ENCODE measurements around the gene PEX11B.
A peak's percentile ranks its signal among the peaks of the same experiment; 100 is the strongest.

PEX11B gene

DNA sequence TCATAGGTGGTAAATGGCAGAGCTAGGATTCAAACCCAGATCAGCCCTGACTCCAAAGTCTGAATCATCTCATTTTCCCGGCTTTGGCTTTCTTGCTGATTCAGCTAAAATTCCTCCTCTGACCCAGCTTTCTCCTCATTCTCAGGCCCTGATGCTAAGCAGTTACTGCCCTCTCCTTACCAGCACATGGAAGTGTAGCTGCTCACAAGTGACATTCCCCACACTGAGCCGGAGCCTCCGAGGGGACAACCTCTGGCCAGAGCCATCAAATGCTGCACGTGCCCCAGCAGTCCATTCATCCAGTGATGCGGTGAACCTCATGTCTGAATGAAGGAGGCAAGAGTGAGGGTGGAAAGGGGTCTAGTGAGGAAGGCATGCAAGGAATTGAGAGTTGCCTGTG lies 19.8 kb downstream of the PEX11B start:
- DNase-seq (ENCODE audit: low spot score in 2 of 2): no peak
- H3K4me3 Mint-ChIP-seq: no peak overlapping the region
- no peak for ATAC-seq
- H3K9me3 Mint-ChIP-seq: no peaks in the 10 kb centered on the region
- H3K4me1 Mint-ChIP-seq: no peaks in the 10 kb centered on the region
- H3K27ac Mint-ChIP-seq: no peak overlapping the region
- no peaks in the 10 kb centered on the region for H3K36me3 Mint-ChIP-seq

DNA sequence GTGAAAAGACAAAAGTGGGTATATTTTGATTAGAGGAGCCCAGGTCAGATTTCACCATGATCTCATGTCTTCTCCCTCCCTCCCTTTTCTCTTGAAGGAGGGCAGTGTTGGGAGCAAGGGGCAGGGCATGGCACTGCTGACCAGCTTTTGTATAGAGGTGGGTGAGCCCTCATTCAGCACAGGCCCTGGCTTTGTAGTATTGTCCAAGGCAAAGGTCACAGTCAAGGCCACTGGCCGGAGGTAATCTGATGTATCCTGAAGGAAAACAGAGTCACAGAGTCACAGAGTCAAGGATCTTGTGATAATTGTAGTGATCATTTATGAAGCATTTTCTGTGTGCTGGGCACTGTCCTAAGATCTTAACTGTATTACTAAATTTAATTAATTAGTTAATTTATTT lies 20.5 kb downstream of the PEX11B start:
- H3K9me3 Mint-ChIP-seq: no peaks in the 10 kb centered on the region
- no peaks in the 10 kb centered on the region for H3K36me3 Mint-ChIP-seq
- no peaks in the 10 kb centered on the region for H3K4me1 Mint-ChIP-seq
- DNase-seq (ENCODE audit: low spot score in 2 of 2) (no peak), ATAC-seq (no peak)
- H3K4me3 Mint-ChIP-seq: no peak overlapping the region
- H3K27ac Mint-ChIP-seq: no peak overlapping the region

DNA sequence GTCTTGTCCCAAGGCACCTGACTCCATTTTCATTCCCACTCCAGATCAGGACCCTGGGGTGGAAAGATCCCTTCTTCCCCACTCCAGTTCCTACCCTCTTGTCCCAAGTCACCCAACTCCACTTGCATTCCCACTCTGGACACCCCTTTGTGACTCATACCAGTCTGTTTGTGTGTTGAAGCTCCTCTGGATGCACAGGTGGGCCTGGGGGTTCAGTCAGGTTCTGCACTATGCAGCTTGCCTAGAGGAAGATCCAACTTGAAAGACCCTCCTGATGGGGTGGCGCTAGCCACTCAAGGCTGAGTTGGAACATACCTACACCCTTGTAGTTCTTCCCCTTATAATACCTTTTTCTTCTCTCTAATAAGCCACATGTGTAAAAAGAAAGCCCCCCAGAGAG lies 23.0 kb downstream of the PEX11B start:
- H3K27ac Mint-ChIP-seq: no peak overlapping the region
- H3K4me1 Mint-ChIP-seq: no peaks in the 10 kb centered on the region
- no peak for DNase-seq (ENCODE audit: low spot score in 2 of 2)

DNA sequence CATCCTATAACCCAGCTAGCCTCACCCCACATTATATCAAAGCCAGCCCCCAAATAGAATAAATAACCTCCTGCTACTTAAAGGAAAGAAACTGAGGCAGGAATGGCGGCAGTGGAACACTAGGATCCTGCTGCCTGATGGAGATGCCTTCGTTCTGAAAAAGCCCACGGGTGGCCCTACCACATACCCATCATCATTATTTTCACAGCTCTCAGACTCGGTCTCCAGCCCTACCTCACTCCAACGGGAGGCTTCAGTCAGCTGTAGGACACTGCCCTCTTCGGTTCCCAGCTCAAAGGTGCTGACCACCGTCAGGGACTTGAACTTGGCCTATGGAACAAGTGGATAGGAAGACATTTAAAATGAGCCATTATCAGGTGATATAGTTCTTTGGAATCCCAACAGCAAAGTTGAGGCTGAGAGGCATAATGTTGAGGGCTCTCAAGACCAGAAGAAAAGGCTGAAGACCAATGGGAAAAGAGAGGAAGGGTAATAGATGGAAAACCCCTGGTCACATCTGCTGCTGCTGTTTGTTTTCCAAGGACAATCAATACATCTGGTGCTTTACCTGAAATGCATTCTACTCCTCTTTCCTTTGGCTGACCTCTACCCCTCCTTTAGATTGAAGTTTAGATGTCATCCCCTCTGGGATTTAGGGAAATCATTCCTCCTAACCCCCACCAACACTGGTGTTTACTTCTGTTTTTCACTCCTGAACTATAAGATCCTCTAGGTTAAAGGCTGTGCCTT lies 25.0 kb downstream of the PEX11B start:
- Mint-ChIP-seq H3K9me3 (no peaks in the 10 kb centered on the region), H3K4me3 (no peak overlapping the region), H3K36me3 (no peaks in the 10 kb centered on the region), H3K4me1 (no peaks in the 10 kb centered on the region), H3K27ac (no peak overlapping the region)
- ATAC-seq: no peak
- no peak for DNase-seq (ENCODE audit: low spot score in 2 of 2)

More for the DNA sequence above, 23.0 kb downstream of the PEX11B start:
- H3K4me3 Mint-ChIP-seq: no peak overlapping the region
- no peaks in the 10 kb centered on the region for H3K9me3 Mint-ChIP-seq
- no peak for ATAC-seq
- H3K36me3 Mint-ChIP-seq: no peaks in the 10 kb centered on the region

DNA sequence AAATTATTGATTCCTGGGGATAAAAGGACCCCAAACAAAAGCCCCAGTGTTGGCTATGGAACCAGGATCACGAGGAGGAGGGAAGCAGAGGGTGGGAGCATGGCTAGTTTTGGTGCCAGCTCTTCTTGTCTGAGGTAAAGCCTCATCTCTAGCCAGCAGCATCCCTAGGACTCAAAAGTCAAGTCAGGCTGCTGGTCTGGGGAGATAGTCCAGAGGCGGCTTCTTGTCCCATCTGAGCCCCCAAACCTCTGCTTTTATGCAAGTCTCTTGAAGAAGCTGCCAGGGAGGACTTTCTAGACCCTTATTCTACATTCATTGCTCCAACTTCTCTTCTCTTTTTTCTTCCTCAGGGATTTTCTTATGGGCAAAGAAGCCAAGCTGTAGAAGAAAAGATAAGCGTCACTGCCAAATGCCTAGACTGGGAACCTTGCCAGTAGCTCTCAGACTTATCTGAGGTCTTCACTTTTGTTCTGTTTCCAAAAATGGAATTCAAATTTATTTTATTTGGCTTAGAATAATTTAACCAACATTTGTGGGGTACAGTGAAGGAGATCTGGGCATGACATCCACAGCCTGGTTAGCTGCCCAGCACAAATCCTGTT lies 25.9 kb downstream of the PEX11B start:
- Mint-ChIP-seq H3K9me3 (no peaks in the 10 kb centered on the region), H3K36me3 (no peaks in the 10 kb centered on the region), H3K4me1 (no peaks in the 10 kb centered on the region), H3K27ac (no peak overlapping the region), H3K4me3 (no peak overlapping the region)
- DNase-seq (ENCODE audit: low spot score in 2 of 2) (no peak), ATAC-seq (no peak)

DNA sequence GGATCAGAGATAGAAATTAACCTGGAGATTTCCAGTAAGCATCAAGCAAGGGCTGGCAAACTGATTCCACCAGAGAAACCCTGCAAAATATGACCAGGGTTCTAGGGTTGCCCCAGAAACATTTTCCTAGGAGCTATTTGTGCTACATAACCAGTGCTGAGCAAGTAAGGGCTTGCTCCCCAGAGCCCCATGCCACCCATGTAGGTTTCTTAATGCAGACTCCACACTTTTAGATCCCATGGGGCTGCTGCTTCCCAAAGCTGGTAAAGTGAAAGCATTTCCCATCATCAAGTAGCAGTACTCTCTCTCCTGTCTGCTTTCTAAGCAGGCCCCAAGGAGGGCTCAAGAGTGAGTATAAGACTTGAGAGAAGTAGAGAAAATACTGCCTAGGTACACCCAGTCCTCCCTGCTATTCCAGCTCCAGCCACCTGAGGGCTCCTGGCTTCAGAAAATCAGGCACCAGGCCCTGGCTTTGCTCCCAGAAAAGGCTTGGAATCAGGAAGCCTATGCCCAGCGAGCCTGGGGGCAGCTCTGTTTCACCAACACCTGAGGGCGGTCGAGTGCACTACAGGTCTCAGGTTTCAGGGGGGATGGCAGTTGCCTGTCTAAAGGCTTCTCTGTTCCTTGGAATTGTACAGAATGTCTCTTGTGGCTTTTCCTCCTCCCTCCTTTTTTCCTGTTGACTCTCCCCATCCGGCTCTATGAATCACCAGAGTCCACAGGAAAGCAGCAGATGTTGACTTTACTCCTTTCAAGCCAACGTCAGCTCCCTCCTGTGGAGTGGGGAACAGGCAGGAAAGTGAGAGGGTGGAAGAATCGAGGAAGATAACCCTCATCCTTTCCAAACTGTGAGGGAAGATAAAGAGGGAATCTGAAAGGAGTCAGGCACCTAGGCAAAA lies 26.7 kb downstream of the PEX11B start:
- Mint-ChIP-seq H3K36me3 (no peaks in the 10 kb centered on the region), H3K4me3 (no peak overlapping the region), H3K27ac (no peak overlapping the region), H3K9me3 (no peaks in the 10 kb centered on the region), H3K4me1 (no peaks in the 10 kb centered on the region)
- ATAC-seq: peak; percentile 74
- DNase-seq (ENCODE audit: low spot score in 2 of 2): peak; percentile 36 to 68

DNA sequence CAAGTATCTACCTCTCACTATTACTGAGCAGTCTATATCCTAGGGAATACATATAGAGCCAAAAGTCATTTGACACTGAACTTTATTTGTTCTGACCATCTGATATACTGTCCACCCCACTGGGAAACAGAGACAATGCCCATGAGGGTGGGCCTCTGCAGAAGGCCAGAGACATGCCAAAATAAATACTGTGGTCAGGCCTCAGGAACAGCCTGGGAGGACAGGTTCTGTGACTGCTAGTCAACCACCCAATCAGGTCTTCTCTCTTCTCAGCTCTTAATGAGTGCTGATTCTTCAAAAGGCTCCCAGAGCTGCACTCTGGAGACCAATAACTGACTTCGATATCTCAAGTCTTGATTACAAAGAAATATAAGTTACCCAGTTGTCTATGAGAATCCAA lies 27.4 kb downstream of the PEX11B start:
- ATAC-seq (no peak), DNase-seq (ENCODE audit: low spot score in 2 of 2) (no peak)
- Mint-ChIP-seq H3K27ac (no peak overlapping the region), H3K4me1 (no peaks in the 10 kb centered on the region), H3K9me3 (no peaks in the 10 kb centered on the region), H3K36me3 (no peaks in the 10 kb centered on the region), H3K4me3 (no peak overlapping the region)

DNA sequence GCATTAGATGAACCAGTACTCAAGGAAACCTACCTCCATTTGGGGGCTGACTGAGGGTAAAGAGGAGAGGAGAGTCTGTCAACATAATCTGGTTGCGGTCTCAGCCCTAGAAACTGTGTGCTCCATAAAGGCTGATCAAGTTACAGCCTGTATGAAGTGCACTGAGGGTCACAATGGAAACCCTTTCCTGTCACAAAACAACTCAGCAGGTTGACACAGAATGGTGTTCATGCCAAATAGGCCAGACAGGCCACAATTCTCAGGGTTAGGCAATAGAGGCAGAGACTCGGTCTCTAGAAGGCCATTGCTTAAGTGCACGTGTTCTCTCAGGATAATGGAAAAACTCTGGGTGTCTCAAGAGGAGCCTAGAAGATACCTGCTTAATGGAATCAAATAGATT lies 28.8 kb downstream of the PEX11B start:
- ATAC-seq: no peak
- no peak overlapping the region for H3K27ac Mint-ChIP-seq
- no peaks in the 10 kb centered on the region for H3K9me3 Mint-ChIP-seq
- H3K4me1 Mint-ChIP-seq: peaks cover 10% of the 10 kb centered on the region
- no peaks in the 10 kb centered on the region for H3K36me3 Mint-ChIP-seq
- DNase-seq (ENCODE audit: low spot score in 2 of 2): no peak
- no peak overlapping the region for H3K4me3 Mint-ChIP-seq

DNA sequence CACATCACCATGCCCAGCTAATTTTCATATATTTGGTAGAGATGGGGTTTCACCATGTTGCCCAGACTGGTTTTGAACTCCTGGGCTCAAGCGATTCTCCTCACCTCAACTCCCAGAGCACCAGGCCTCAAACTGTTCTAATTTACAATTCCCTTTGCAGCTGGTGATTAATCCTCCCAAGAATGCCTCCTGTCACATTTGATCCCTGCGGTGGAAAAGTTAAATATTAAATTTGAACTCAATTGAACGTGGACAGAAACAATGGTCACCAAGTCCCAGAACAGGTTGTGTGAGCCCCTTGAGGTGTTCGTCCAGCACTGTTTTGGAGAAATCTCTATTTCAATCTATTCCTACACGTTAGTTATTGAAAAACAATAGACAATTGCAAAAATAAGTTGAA lies 30.9 kb downstream of the PEX11B start:
- DNase-seq (ENCODE audit: low spot score in 2 of 2): no peak
- Mint-ChIP-seq H3K27ac (no peak overlapping the region), H3K4me1 (peaks cover 12% of the 10 kb centered on the region), H3K9me3 (no peaks in the 10 kb centered on the region), H3K36me3 (no peaks in the 10 kb centered on the region), H3K4me3 (no peak overlapping the region)
- no peak for ATAC-seq

DNA sequence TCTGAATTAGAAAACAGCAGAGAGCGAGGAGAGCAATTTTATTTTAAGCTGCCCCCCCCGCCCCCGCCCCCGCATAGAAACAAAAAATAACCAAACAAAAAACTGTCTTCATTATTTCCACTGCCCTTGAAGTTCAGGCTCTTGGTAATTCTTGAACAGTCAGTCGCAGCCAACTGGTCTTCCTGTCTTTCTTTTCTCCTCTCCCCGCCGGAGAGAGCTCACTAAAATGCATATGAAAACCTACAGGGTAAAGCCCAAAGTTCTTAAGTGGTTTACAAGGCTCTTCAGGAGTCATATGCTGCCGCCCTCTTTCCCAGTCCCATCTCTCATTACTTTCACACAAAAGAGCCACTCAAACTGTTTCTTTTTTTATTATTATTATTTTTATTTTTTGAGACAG lies 31.7 kb downstream of the PEX11B start:
- Mint-ChIP-seq H3K4me1 (peaks cover 12% of the 10 kb centered on the region), H3K27ac (no peak overlapping the region), H3K36me3 (no peaks in the 10 kb centered on the region), H3K4me3 (peak overlapping the region; percentile 72), H3K9me3 (no peaks in the 10 kb centered on the region)
- no peak for DNase-seq (ENCODE audit: low spot score in 2 of 2)
- ATAC-seq: no peak

DNA sequence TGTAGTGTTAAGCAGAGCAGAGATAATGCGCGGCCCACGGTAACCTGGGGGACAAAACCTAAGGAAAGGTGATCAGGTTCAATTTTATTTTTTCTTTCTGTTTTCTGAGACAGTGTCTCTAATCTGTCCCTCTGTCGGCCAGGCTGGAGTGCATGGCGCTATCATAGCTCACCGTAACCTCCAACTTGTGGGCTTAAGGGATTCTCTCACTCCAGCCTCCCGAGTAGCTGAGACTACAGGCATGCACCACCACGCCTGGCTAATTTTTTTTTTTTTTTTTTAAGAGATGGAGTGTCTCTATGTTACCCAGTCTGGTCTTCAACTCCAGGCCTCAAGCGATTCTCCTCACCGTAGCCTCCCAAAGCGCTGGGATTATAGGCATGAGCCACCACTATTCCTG lies 32.1 kb downstream of the PEX11B start:
- H3K36me3 Mint-ChIP-seq: no peaks in the 10 kb centered on the region
- ATAC-seq: no peak

DNA sequence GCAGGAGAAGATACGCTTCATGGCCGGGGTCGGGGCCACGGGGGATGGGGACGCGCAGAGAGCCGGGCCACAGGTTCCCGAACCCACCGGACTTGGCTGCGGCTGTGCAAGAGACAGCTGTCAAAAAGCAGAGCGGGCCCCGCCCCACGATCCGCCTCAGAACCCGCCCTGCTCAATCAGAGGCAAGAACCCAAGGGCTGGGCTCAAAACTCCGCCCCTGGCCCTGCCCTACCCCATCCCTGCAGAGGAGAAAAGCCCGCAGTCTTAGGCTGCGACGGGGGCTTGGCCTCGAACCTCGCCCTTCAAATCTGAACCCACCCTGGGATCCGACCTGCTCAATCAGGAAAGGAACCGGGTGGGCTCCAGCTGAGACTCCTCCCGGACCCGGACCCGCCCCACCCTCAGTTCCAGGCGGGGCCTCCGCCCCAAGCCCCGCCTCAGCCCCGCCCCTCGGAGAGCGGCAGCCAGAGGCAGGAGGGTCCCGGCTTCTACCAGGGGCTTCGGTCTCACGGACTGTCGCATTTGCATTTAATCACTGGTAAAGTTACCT lies 32.7 kb downstream of the PEX11B start, which contains the start of gene ANKRD35:
ANKRD35 (minus strand) TSS at position 129 of the 550 bp plus-strand sequence; CDS start at position 21, 108 bp downstream.
- Mint-ChIP-seq H3K4me1 (peaks cover 12% of the 10 kb centered on the region), H3K9me3 (no peaks in the 10 kb centered on the region), H3K27ac (no peak within 1 kb of the TSS), H3K4me3 (peak within 1 kb of the TSS; percentile 72), H3K36me3 (no peaks in the 10 kb centered on the region)
- ATAC-seq (peak; percentile 100), DNase-seq (ENCODE audit: low spot score in 2 of 2) (peak; percentile 71 to 93)

More for the DNA sequence above, 32.1 kb downstream of the PEX11B start:
- H3K9me3 Mint-ChIP-seq: no peaks in the 10 kb centered on the region
- H3K4me1 Mint-ChIP-seq: peaks cover 12% of the 10 kb centered on the region
- no peak for DNase-seq (ENCODE audit: low spot score in 2 of 2)
- no peak overlapping the region for H3K27ac Mint-ChIP-seq
- H3K4me3 Mint-ChIP-seq: peak overlapping the region; percentile 72

DNA sequence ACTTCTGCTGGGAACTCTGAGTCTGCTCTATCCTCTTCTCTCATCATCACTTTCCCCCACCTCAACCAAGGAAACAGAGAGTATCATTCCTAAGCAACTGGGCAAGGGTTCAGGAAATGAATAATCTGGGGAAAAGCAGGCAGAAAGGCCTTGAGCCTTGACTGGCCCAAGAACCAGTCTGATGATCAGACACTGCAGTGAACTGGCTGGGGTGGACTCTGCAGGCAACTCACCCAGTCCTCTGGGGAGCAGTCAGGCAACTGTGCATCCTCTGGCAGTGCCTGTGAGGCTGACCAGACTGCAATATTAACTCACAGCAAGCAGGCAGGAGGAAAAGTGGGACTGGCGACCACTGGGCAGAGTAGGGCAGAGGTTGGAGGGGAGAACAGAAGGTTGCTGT lies 33.8 kb downstream of the PEX11B start:
- Mint-ChIP-seq H3K36me3 (no peaks in the 10 kb centered on the region), H3K4me1 (peaks cover 12% of the 10 kb centered on the region), H3K9me3 (no peaks in the 10 kb centered on the region), H3K4me3 (peak overlapping the region; percentile 72), H3K27ac (no peak overlapping the region)
- ATAC-seq: no peak
- DNase-seq (ENCODE audit: low spot score in 2 of 2): no peak

DNA sequence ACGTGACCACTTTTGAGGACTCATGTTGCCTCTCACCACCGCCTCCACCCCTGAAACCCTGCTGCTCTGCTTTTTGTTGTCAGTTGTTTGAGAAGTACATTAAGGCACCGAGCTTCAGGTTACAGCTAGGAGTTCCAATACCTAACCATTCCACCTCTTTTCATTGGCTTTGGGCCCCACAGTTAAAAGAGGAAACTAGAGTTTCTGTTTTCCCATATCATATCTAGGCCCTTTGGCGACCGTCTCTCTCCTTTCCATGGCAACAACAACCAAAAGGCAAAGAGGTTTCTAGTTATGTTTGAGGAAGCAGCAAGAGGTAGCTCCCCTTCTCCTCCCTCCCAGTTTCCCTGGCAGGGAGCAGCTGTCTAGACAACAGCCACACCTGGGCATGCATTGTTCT lies 38.7 kb downstream of the PEX11B start:
- ATAC-seq (no peak), DNase-seq (ENCODE audit: low spot score in 2 of 2) (no peak)
- Mint-ChIP-seq H3K27ac (no peak overlapping the region), H3K4me1 (peaks cover 9% of the 10 kb centered on the region), H3K9me3 (no peaks in the 10 kb centered on the region), H3K36me3 (no peaks in the 10 kb centered on the region), H3K4me3 (no peak overlapping the region)

DNA sequence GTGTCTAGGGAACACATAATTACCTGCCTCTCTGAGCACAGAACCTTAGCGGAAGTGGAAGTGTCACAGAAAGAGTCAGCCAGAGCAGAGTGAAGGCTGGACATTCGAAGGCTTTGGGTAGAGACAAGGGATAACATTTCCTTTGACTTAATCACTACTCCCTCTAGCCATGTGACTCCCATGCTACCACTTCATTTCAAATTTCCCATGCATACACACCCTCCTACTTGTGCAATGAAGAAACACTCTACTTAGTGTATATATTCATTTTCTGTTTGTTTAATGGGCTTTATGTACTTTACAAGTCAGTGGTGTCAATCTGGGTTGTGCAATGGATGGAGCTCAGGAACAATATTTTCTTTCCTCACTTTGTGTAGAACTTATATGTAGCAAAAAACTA lies 39.8 kb downstream of the PEX11B start:
- ATAC-seq: no peak
- Mint-ChIP-seq H3K4me1 (peaks cover 6% of the 10 kb centered on the region), H3K36me3 (no peaks in the 10 kb centered on the region), H3K9me3 (no peaks in the 10 kb centered on the region), H3K27ac (no peak overlapping the region), H3K4me3 (no peak overlapping the region)
- no peak for DNase-seq (ENCODE audit: low spot score in 2 of 2)
